Mucosa of gallbladder (tissue), 1 donor: ENCODE measurements around the gene IL1RAPL1. TPM values are rescaled to one million over a fixed set of nuclear protein-coding genes. Genes with fewer than 3 reads are reported as not detected.
"Not testable (repeated sequence)": the region's sequence is repeated elsewhere in the genome, so short reads cannot be mapped to it uniquely, and the experiment has no call there.

Experiments used
- DNase-seq: peaks from one replicate; pipeline ENCODE4 v3.0.0-alpha.2; 2020; ENCODE audit warnings: low spot score
- total RNA-seq: library from RNA; stranded (reverse); gene quantifications from one replicate; pipeline ENCODE4 v1.2.1, GENCODE V29; 2021
- donor health status: DM: no; HTN: no; CAD: no.

IL1RAPL1 gene
- total RNA-seq, 1 donor from 2014 or later: 0.29 TPM

DNA sequence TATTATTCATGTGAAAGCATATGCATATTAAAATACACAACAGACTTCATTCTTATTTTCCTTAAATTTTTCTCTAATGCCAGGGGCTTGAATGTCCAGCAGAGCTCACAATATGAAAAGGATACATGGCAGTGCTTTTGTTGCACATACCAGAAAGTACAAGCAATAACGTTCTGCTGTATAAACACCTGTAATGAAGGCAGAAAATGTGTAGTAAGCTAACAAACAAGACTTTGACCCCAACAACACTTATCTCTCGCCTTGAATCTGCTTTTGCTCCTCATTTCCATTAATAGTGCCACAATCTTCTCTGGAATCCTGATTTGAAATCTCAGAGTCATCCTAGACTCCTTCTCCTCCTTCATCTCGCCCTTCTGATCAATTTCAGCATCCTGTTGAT is 687.3 kb downstream of the IL1RAPL1 start:
- DNase-seq: no peak

GRCh38 chrX:29275928-29276327 is 688.7 kb downstream of the IL1RAPL1 start:
- DNase-seq: no peak

DNA sequence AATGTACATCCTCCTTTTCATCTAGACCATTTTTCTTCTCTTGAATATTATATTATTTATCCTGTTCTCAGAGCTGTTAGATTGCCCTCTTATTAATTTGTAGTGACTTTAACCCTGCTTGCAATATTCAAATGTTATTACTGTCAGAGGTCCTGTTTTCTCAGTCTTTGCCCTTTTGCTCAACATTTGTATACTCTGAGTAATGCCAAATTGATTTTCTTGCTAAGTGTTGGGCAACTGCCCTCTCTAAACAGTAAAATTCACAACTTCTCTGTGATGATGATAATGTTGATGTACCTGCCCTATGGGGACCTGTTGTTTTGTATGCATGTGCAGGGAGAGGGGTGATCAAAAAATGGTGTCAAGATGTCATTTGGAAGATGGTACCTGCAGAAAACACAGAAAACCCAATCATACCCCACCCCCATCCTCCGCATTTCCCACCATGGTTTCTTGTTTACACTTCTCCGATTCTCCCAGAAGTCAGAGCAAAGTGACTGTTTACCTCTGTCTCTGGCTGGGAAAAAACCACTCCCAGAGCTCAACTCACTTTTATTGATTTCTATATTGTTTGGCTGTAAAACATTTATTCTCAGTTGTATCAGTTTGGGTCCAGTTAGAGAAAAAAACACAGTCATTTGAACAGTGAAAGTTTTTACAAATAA is 694.0 kb downstream of the IL1RAPL1 start:
- DNase-seq: no peak

- no peak for DNase-seq
These were observed 698.4 kb downstream of the IL1RAPL1 start for GRCh38 chrX:29285664-29286063.

GRCh38 chrX:29295987-29296680 is 708.9 kb downstream of the IL1RAPL1 start:
- DNase-seq: no peak

DNA sequence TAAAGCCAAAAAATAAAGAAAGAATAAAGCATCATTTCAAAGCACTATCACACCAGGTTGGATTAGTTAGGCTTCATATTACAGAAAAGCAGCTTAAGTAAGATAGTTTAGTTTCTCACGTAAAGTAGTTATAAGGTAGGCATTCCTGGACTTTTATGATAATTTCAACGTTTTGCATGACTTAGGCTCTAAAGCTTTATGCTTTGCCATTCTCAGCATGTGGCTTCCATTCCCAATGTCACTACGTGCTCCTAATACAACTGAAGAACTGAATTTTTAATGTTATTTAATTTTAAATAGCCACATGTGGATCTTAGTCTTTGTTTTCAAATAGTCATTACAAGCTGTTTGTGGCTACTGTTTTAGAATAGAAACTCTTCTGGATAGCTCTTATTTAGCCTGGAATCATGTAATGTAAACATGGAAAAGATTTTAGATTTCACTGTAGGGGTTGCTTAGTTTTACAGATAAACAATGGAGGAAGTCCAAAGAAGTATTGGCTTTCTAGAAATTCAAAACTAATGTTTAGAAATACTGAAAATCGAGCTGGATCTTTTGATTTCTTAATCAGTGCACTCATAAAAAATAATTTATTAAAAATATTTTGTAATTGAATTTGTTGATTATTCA is 710.0 kb downstream of the IL1RAPL1 start:
- DNase-seq: no peak

DNA sequence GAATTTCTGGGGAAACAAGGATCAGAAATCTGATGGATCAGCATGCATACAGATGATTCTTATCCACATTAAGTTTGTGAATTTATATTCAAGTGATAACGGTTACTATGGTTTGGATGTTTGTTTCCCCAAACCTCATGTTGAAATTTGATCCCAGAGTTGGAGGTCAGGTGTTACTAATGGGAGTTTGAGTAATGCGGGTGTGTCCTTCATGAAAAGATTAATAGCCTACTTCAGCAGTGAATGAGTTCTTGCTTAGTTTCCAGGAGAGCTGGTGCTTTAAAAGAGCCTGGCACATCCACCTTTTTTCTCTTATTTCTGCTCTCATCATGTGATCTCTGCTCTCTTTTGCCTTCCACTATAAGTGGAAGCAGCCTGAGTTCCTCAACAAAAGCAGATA is 712.4 kb downstream of the IL1RAPL1 start:
- no peak for DNase-seq

- DNase-seq: no peak
These were observed 721.5 kb downstream of the IL1RAPL1 start for GRCh38 chrX:29308726-29309125.

DNA sequence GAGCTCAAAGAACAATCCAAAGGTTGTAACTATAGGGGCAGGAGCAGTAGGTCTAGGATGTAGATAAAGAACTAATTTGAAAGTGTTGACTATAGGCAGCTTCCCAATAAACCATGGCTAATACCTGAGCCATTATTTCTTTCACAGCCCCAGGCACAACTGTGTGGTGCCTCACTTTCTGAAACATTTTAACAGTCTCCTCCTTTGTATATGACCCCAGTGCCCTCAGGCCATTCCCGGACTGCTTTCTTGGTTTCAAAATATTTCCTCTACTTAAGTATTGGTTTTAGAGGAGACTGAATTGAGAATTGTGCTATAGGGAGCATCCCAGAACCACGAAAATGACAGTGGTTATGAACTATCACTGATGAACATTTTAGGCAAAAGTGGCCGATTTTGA is 728.7 kb downstream of the IL1RAPL1 start:
- DNase-seq: no peak

DNA sequence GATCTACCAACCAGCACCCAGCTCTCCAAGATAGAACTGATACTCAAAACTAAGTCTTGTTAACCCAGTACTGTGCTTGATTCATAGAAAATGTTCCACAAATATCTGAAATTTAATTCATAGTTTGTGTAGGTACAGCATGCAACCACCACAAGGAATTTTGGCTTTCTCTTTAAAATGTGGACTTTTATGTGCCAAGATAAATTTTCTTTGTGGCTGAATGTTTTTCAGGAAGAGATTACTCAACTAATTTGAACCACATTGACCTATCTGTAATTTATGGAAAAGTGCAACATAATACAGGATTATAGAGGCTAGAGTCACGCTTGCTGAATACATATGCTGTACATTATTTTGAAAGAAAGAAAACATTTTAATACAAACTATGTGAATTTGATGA is 730.8 kb downstream of the IL1RAPL1 start:
- no peak for DNase-seq

DNA sequence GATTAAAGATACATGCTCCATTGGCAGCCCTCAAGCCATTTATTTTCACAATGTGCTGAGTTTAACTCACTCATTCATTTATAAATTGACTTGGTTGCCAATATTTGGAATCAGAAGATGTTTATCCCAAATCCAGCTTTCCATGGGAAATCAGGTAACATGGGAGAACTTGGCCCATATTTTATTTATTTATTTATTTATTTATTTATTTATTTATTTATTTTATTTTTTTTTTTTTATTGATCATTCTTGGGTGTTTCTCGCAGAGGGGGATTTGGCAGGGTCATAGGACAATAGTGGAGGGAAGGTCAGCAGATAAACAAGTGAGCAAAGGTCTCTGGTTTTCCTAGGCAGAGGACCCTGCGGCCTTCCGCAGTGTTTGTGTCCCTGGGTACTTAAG is 745.2 kb downstream of the IL1RAPL1 start:
- not testable (repeated sequence) for DNase-seq

DNA sequence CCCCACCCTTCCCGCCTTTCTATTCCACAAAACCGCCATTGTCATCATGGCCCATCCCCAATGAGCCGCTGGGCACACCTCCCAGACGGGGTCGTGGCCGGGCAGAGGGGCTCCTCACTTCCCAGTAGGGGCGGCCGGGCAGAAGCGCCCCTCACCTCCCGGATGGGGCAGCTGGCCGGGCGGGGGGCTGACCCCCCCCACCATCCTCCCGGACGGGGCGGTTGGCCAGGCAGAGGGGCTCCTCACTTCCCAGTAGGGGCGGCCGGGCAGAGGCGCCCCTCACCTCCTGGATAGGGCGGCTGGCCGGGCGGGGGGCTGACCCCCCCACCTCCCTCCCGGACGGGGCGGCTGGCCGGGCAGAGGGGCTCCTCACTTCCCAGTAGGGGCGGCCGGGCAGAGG is 745.8 kb downstream of the IL1RAPL1 start:
- not testable (repeated sequence) for DNase-seq

DNA sequence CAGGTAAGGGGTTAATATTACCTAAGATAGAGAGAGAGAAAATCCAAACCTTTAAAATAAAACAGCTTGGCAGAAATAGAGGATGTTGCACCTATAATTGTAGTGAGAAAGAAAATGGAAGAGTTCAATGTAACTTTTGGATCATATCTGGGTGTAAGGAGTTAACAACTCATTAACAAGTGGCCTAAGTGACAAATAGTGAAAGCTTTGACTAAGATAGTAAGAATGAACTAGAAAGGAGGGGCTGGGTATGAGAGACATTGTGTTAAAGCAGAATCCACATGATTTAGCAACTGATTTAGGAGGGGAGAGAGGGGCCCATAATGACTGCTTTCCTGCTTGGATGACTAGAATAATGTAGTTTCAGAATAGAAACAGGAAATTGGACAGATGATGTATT is 761.0 kb downstream of the IL1RAPL1 start:
- DNase-seq: no peak

DNA sequence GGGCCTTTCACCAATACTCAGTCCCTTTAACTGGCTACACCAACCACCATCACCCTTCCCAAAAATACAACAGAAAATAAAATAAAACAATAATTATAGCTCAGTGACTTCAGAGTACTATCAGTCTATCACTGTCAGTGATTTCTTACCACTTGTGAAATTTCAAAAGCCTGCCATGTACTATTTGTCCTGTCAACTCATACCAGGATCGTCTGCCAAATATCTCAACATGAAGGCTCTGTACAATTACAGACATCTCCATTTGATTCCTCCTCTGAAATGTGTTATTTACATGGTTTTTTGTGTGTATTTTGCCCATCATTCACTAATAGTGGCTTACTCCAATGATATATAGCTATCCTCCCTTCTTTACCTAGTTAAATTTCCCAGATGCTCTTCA is 772.0 kb downstream of the IL1RAPL1 start:
- DNase-seq: no peak

DNA sequence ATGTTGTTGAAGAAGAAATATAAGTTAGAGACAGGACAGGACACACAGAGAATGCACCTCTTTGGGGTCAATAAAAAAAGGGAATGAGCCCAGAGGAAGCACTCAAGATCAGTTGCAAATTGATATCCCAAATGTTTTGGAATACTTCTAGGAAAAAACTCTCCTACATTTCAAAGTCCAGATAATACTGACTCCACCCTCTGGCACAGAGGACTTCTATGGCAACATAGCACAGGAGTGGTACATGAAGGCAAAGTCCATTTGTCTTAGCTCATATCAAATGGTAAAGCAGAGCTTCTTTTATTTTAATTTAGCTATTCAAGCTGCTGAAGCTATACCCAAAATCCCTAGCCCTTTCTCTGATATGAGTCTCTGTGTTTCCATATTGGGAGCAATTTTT is 787.5 kb downstream of the IL1RAPL1 start:
- not testable (repeated sequence) for DNase-seq

- no peak for DNase-seq
These were observed 789.3 kb downstream of the IL1RAPL1 start for GRCh38 chrX:29376584-29376983.

DNA sequence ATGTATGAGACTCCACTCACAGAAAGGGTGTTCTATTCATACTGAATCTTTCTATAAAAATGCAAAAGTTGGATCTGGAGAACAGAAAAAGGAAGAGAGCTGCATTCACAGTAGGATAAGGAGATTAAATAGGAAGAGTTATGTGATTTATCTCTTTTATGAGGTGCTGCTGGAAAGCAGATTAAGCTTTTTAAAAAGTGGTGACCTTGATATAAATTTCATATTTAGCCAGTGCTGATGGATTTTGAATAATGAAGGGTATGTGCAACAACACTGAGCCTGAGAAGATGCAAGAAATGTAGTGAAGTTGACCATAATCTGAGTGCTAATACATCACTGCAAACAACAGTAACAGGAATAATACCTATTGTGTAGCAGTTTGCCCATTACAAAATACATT is 795.6 kb downstream of the IL1RAPL1 start:
- DNase-seq: no peak

GRCh38 chrX:29388509-29388908 is 801.3 kb downstream of the IL1RAPL1 start:
- no peak for DNase-seq

DNA sequence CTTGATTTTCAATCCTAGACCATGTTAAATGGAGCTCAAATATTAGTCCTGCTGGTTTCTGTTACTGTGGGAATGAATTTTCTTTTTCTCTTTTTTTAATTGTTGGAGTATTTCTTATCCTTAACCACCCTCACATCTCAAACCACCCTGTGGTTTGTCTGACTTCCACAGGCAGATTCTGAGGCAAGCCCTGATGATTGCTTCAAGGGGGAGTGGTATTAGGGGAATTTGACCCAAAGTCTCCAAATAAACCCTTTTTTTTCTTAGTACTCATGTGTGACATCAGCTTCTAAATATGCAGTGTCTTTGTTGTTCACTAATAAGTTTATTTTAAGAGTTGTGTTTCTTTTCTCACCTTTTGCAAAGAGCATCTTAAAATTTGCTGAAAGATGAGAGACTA is 810.3 kb downstream of the IL1RAPL1 start:
- DNase-seq: no peak

DNA sequence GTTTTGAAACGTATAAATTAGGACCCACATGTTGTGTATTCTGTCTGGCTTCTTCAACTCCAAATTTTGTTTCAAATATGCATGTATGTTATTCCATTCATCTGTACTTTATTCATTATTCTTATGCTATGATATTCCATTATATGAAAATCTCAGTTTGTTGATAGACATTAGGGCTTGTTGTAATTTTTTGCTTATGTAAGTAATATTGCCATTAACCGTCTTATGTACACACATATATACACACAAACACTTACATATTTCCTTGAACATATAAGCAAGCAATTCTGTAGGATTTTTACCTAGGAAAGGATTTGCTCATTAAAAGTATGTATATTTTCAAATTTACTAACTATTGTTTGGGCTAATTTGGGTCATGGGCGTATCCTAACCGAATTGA is 820.1 kb downstream of the IL1RAPL1 start:
- DNase-seq: no peak

- DNase-seq: no peak
These were observed 832.7 kb downstream of the IL1RAPL1 start for GRCh38 chrX:29419774-29420553.

- DNase-seq: no peak
These were observed 834.8 kb downstream of the IL1RAPL1 start for GRCh38 chrX:29422034-29422433.
